GM19238 (cell line): ENCODE data around the gene NFKBIB.
A peak's percentile ranks its signal among the peaks of the same experiment; 100 is the strongest.
"Not testable (repeated sequence)": the region's sequence is repeated elsewhere in the genome, so short reads cannot be mapped to it uniquely, and the experiment has no call there.

Source experiments
- DNase-seq: peaks from one replicate; pipeline ENCODE4 v3.0.0; 2011; ENCODE audit warnings: low spot score; ENCODE audit not compliant: insufficient read length

NFKBIB gene

GRCh38 chr19:38899447-38900201 is at the start of gene NFKBIB, which contains the start of gene SIRT2:
Gene NFKBIB (plus strand): TSS chr19:38899969. CDS start chr19:38900033, 64 bp downstream.
Gene SIRT2 (minus strand): TSS chr19:38899618. CDS start chr19:38899521, 97 bp downstream.
- peak; percentile 98 for DNase-seq

- peak; percentile 93 for DNase-seq
Observed at GRCh38 chr19:38850436-38850975, 49.3 kb upstream of the NFKBIB start.

GRCh38 chr19:38850976-38851621 is 48.7 kb upstream of the NFKBIB start:
- DNase-seq, result no peak

GRCh38 chr19:38851622-38852230 is 48.0 kb upstream of the NFKBIB start:
- peak; percentile 83 for DNase-seq

GRCh38 chr19:38852231-38853044 is 47.3 kb upstream of the NFKBIB start:
- DNase-seq, result no peak

- DNase-seq, result no peak
Observed at GRCh38 chr19:38853214-38853613, 46.6 kb upstream of the NFKBIB start.

- not testable (repeated sequence) for DNase-seq
Observed at GRCh38 chr19:38854961-38855360, 44.8 kb upstream of the NFKBIB start.

- DNase-seq, result not testable (repeated sequence)
Observed at GRCh38 chr19:38855751-38856150, 44.0 kb upstream of the NFKBIB start.

- DNase-seq, result no peak
Observed at GRCh38 chr19:38856813-38857212, 43.0 kb upstream of the NFKBIB start.

- not testable (repeated sequence) for DNase-seq
Observed at GRCh38 chr19:38859631-38860204, 40.1 kb upstream of the NFKBIB start.

GRCh38 chr19:38861368-38861767 is 38.4 kb upstream of the NFKBIB start:
- DNase-seq, result no peak

GRCh38 chr19:38862321-38863059 is 37.3 kb upstream of the NFKBIB start:
- DNase-seq, result no peak

- DNase-seq, result no peak
Observed at GRCh38 chr19:38867171-38867780, 32.5 kb upstream of the NFKBIB start.

GRCh38 chr19:38868551-38868950 is 31.2 kb upstream of the NFKBIB start:
- DNase-seq, result no peak

- no peak for DNase-seq
Observed at GRCh38 chr19:38869160-38869835, 30.5 kb upstream of the NFKBIB start.

- peak; percentile 82 for DNase-seq
Observed at GRCh38 chr19:38869836-38870607, 29.7 kb upstream of the NFKBIB start.

- no peak for DNase-seq
Observed at GRCh38 chr19:38870612-38871011, 29.2 kb upstream of the NFKBIB start.

GRCh38 chr19:38873400-38873799 is 26.4 kb upstream of the NFKBIB start:
- DNase-seq, result not testable (repeated sequence)
